ENCODE measurements around the gene ANKEF1. TPM values are rescaled to one million over a fixed set of nuclear protein-coding genes. Genes with fewer than 3 reads are reported as not detected.
A peak's percentile ranks its signal among the peaks of the same experiment; 100 is the strongest.

The ANKEF1 gene
- total and polyA plus RNA-seq, 2 donors (not counting 1 experiment from before 2014, with no cell fraction given) = 1.1 to 3.0 TPM

DNA sequence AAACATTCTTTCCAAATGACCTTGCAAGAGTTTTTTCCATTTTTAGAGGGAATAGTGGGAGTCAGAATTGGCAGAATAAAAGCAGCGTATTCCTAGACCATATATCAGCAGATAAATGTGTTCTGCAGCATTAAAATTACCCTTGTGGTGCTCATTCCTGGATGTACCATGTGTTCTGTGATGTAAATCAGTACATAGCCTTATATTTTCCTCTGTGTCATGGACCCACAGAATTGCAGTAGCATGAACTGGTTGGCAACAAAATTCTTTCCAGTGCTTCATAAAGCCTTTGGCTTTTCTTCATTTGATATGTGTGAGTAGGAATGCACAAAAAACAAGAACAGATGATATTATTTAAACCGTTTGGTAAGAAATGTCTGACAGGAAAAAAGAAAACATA lies 32.5 kb downstream of the ANKEF1 start:
- Histone ChIP-seq H3K9ac (ENCODE audit: low read length) (no peak overlapping the region), H3K4me1 (ENCODE audit: control insufficient read depth in 2 of 2, insufficient read depth in 2 of 2, low read length in 2 of 2) (peaks cover 0 to 4% of the 10 kb centered on the region in 2 donors), H3K9me3 (ENCODE audit: control extremely low read depth in 1 of 3, control insufficient read depth in 2 of 3, insufficient read depth in 1 of 3, low read length in 2 of 3) (peaks cover 0 to 4% (median 0%) of the 10 kb centered on the region in 3 donors), H3K4me3 (ENCODE audit: control extremely low read depth in 1 of 5, extremely low read depth in 1 of 5, insufficient read depth in 1 of 5, low read depth in 2 of 5, low read length in 4 of 5) (no peak overlapping the region), H3K79me2 (ENCODE audit: control insufficient read depth, insufficient read depth, low read length) (no peaks in the 10 kb centered on the region), H3K36me3 (replicated peaks in 1 of 2; ENCODE audit: control extremely low read depth in 1 of 2, control insufficient read depth in 1 of 2, extremely low read depth in 1 of 2, insufficient read depth in 2 of 2, low read length in 1 of 2) (no peaks in the 10 kb centered on the region), H4K20me1 (ENCODE audit: control insufficient read depth, insufficient read depth, low read length, poor library complexity, severe bottlenecking) (no peaks in the 10 kb centered on the region), H3K27ac (ENCODE audit: low read length in 2 of 2) (no peak overlapping the region), H2AFZ (ENCODE audit: insufficient read depth, low read depth, low read length, poor library complexity, severe bottlenecking) (no peak overlapping the region), H3K27me3 (replicated peaks in 1 of 4; ENCODE audit: control extremely low read depth in 1 of 4, control insufficient read depth in 3 of 4, insufficient read depth in 4 of 4, low read length in 3 of 4) (peaks cover 2 to 23% (median 20%) of the 10 kb centered on the region in 4 experiments), H3K4me2 (replicated peaks; ENCODE audit: low read depth, low read length, poor library complexity, severe bottlenecking) (no peak overlapping the region)
- no peaks in the 10 kb centered on the region for H3K4me1 Mint-ChIP-seq
- WGBS (ENCODE audit: insufficient coverage) = no CpG with 5 or more reads among the region's 2 CpGs
- peaks cover 58% of the 10 kb centered on the region for H3K27me3 Mint-ChIP-seq
- POLR2A ChIA-PET = no interaction called here
- no peak overlapping the region for H3K4me3 Mint-ChIP-seq
- TF ChIP-seq, protein P1, sequence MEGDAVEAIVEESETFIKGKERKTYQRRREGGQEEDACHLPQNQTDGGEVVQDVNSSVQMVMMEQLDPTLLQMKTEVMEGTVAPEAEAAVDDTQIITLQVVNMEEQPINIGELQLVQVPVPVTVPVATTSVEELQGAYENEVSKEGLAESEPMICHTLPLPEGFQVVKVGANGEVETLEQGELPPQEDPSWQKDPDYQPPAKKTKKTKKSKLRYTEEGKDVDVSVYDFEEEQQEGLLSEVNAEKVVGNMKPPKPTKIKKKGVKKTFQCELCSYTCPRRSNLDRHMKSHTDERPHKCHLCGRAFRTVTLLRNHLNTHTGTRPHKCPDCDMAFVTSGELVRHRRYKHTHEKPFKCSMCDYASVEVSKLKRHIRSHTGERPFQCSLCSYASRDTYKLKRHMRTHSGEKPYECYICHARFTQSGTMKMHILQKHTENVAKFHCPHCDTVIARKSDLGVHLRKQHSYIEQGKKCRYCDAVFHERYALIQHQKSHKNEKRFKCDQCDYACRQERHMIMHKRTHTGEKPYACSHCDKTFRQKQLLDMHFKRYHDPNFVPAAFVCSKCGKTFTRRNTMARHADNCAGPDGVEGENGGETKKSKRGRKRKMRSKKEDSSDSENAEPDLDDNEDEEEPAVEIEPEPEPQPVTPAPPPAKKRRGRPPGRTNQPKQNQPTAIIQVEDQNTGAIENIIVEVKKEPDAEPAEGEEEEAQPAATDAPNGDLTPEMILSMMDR (IDR thresholded peaks at IDR 0.05) = no peak
- TF ChIP-seq EZH2 (IDR thresholded peaks at IDR 0.05; ENCODE audit: borderline replicate concordance, insufficient read depth, low read depth, low read length, poor library complexity, severe bottlenecking) = no peak
- intact Hi-C loops (cut with micrococcal nuclease) = no loop called here
- CTCF ChIA-PET = interaction anchor here (1.2 kb wide), 1 partner anchor 10 kb away, joined by 3 read pairs; no protein-coding TSS in a partner anchor
- ATAC-seq (ENCODE audit: low read depth) (no peak), DNase-seq (no peak)
- H3K27ac Mint-ChIP-seq = no peak overlapping the region
- no peaks in the 10 kb centered on the region for H3K9me3 Mint-ChIP-seq (ENCODE audit: insufficient read depth)

DNA sequence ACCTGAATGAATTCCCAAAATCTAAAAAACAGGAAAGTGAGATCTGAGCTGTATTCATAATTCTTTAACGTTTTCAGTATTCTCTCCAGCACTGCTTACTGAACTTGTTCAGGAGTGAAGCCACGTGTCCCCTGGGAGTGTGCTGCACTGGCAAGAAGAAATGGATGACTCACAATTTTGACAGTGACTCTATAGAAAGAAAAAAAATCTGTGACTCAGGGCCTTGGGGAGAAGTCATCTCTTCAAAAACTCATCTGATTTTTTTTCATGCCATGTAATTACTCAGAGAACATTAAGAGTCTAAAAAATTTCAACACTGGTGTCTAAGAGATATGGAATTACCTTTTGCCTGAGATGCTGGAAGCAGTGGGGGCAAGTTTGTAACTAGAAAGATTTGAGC lies 39.7 kb downstream of the ANKEF1 start:
- Mint-ChIP-seq H3K4me1 (peaks cover 7% of the 10 kb centered on the region), H3K9me3 (ENCODE audit: insufficient read depth) (no peaks in the 10 kb centered on the region), H3K27me3 (peaks cover 39% of the 10 kb centered on the region), H3K27ac (no peak overlapping the region), H3K4me3 (no peak overlapping the region)
- H4K20me1 ChIP-seq (ENCODE audit: control insufficient read depth, insufficient read depth, low read length, poor library complexity, severe bottlenecking) = no peaks in the 10 kb centered on the region
- H3K36me3 ChIP-seq (replicated peaks in 1 of 2; ENCODE audit: control extremely low read depth in 1 of 2, control insufficient read depth in 1 of 2, extremely low read depth in 1 of 2, insufficient read depth in 2 of 2, low read length in 1 of 2) = no peaks in the 10 kb centered on the region
- peaks cover 0 to 10% (median 5%) of the 10 kb centered on the region in 4 experiments for H3K27me3 ChIP-seq (replicated peaks in 1 of 4; ENCODE audit: control extremely low read depth in 1 of 4, control insufficient read depth in 3 of 4, insufficient read depth in 4 of 4, low read length in 3 of 4)
- intact Hi-C loops (cut with micrococcal nuclease) = no loop called here
- no peaks in the 10 kb centered on the region for H3K79me2 ChIP-seq (ENCODE audit: control insufficient read depth, insufficient read depth, low read length)
- no peak overlapping the region for H3K4me2 ChIP-seq (replicated peaks; ENCODE audit: low read depth, low read length, poor library complexity, severe bottlenecking)
- no peak for DNase-seq
- H3K4me3 ChIP-seq (ENCODE audit: control extremely low read depth in 1 of 5, extremely low read depth in 1 of 5, insufficient read depth in 1 of 5, low read depth in 2 of 5, low read length in 4 of 5) = no peak overlapping the region
- no peaks in the 10 kb centered on the region for H3K4me1 ChIP-seq (ENCODE audit: control insufficient read depth in 2 of 2, insufficient read depth in 2 of 2, low read length in 2 of 2)
- H2AFZ ChIP-seq (ENCODE audit: insufficient read depth, low read depth, low read length, poor library complexity, severe bottlenecking) = no peak overlapping the region
- ATAC-seq (ENCODE audit: low read depth) = peak; percentile 57
- H3K9ac ChIP-seq (ENCODE audit: low read length) = no peak overlapping the region
- no peak overlapping the region for H3K27ac ChIP-seq (ENCODE audit: low read length in 2 of 2)
- ChIA-PET POLR2A (no interaction called here), CTCF (no interaction called here)
- no peak for TF ChIP-seq EZH2 (IDR thresholded peaks at IDR 0.05; ENCODE audit: borderline replicate concordance, insufficient read depth, low read depth, low read length, poor library complexity, severe bottlenecking)
- TF ChIP-seq, protein P1 (IDR thresholded peaks at IDR 0.05) = no peak
- peaks cover 0 to 4% (median 0%) of the 10 kb centered on the region in 3 donors for H3K9me3 ChIP-seq (ENCODE audit: control extremely low read depth in 1 of 3, control insufficient read depth in 2 of 3, insufficient read depth in 1 of 3, low read length in 2 of 3)
- whole genome bisulfite sequencing (ENCODE audit: insufficient coverage) = no CpG with 5 or more reads among the region's 2 CpGs
